ENCODE measurements around the gene LRFN4.

DNA sequence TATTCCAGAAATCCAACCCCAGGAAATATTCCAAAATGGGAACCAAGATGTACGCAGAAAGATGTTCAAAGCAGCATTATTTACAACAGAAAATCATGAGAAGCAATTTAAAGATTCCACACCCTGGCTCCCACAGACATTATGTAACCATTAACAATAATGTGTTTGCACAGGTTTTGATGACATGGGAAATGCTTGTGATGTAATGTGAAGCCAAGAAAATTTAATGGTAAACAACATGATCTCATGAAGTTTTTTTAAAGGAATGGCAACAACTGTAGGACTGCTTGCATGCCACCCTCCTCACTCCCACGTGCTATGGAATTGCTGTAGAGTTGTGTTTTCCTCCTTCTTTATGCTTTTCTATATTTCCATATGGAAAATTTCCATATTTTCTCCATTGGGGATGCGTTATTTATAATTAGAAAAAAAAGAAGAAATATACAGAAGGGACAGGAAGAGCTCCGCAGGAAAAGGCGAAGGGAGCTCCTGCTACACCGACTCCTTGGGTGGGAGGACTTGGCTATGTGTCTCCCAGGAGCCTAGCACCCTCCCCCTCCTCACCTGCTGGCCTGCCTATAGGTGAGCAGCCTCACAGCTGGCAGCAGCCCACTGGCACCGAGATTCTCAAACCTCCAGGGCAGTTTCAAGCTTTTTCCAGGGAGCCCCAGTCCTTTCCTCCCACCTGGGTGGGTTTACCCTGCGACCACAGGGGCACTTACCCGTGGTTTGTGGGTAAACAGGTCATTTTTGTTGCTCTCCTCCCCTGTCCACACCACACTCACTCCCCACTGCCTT, 20.9 kb downstream of the LRFN4 start:
- TF ChIP-seq, protein P1, sequence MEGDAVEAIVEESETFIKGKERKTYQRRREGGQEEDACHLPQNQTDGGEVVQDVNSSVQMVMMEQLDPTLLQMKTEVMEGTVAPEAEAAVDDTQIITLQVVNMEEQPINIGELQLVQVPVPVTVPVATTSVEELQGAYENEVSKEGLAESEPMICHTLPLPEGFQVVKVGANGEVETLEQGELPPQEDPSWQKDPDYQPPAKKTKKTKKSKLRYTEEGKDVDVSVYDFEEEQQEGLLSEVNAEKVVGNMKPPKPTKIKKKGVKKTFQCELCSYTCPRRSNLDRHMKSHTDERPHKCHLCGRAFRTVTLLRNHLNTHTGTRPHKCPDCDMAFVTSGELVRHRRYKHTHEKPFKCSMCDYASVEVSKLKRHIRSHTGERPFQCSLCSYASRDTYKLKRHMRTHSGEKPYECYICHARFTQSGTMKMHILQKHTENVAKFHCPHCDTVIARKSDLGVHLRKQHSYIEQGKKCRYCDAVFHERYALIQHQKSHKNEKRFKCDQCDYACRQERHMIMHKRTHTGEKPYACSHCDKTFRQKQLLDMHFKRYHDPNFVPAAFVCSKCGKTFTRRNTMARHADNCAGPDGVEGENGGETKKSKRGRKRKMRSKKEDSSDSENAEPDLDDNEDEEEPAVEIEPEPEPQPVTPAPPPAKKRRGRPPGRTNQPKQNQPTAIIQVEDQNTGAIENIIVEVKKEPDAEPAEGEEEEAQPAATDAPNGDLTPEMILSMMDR (IDR thresholded peaks at IDR 0.05) = no peak
- no peak for TF ChIP-seq POLR2A (IDR thresholded peaks at IDR 0.05)

All from lower leg skin (tissue), 3 donors.